HepG2 (cell line): Measurements from ENCODE around the gene SLC11A1. TPM values are rescaled to one million over a fixed set of nuclear protein-coding genes. Genes with fewer than 3 reads are reported as not detected.

Source experiments
- BCLAF1 ChIP-seq: fragments of 450-650 bp; IDR thresholded peaks from 2 replicates; pipeline ENCODE4 v1.6.1; 2017; ENCODE audit warnings: mild to moderate bottlenecking
- BRF2 ChIP-seq: sonication (generic); formaldehyde crosslinking; IDR thresholded peaks from 2 replicates; pipeline ENCODE4 v1.8.1; 2022; ENCODE audit warnings: mild to moderate bottlenecking, missing genetic modification reagents
- HNF4G ChIP-seq, 2 experiments: sonication (generic) in 1 of 2; formaldehyde crosslinking in 1 of 2; IDR thresholded peaks; 2 replicates each; pipeline versions ENCODE4 v1.4.0 to v1.6.1; 2011 to 2020; ENCODE audit warnings: borderline replicate concordance in 2 of 2, low read depth in 2 of 2, mild to moderate bottlenecking in 2 of 2, low read length in 1 of 2, missing genetic modification reagents in 1 of 2, moderate library complexity in 1 of 2
- NR1H2 ChIP-seq: sonication (generic); formaldehyde crosslinking; IDR thresholded peaks from 2 replicates; pipeline ENCODE4 v1.8.1; 2022; ENCODE audit warnings: low read depth, missing genetic modification reagents, borderline replicate concordance
- PAF1 ChIP-seq: IDR thresholded peaks from 2 replicates; pipeline ENCODE4 v1.6.1; 2016; ENCODE audit warnings: missing genetic modification reagents, missing compliant biosample characterization
- PTBP1 ChIP-seq: fragments of 200-400 bp; formaldehyde crosslinking; IDR thresholded peaks from 2 replicates; pipeline ENCODE4 v1.6.1; 2018; ENCODE audit warnings: low read length, low read depth; ENCODE audit not compliant: poor library complexity, severe bottlenecking
- RCOR2 ChIP-seq: IDR thresholded peaks from 2 replicates; pipeline ENCODE4 v1.6.1; 2016; ENCODE audit warnings: missing biosample characterization, missing genetic modification reagents
- TEF ChIP-seq: sonication (generic); formaldehyde crosslinking; IDR thresholded peaks from 2 replicates; pipeline ENCODE4 v1.5.0; 2020; ENCODE audit warnings: missing genetic modification reagents
- ZBTB44 ChIP-seq: sonication (generic); formaldehyde crosslinking; IDR thresholded peaks from 2 replicates; pipeline ENCODE4 v1.4.0; 2020; ENCODE audit warnings: missing genetic modification reagents
- ZFP41 ChIP-seq: sonication (generic); formaldehyde crosslinking; IDR thresholded peaks from 2 replicates; pipeline ENCODE4 v1.4.0; 2020; ENCODE audit warnings: mild to moderate bottlenecking, missing genetic modification reagents, borderline replicate concordance
- ZNF687 ChIP-seq: sonication (generic); formaldehyde crosslinking; IDR thresholded peaks from 2 replicates; pipeline ENCODE4 v1.5.1; 2020; ENCODE audit warnings: mild to moderate bottlenecking, missing genetic modification reagents, moderate library complexity
- ZNF780A ChIP-seq: sonication (generic); formaldehyde crosslinking; IDR thresholded peaks from 2 replicates; pipeline ENCODE4 v1.8.0; 2022; ENCODE audit warnings: mild to moderate bottlenecking, missing genetic modification reagents, moderate library complexity
- ZNF800 ChIP-seq: sonication (generic); formaldehyde crosslinking; IDR thresholded peaks from 2 replicates; pipeline ENCODE4 v1.4.0; 2020; ENCODE audit warnings: missing genetic modification reagents
- polyA plus RNA-seq, 8 experiments: library from polyadenylated mRNA; depleted of rRNA in 3 of 8; stranded (reverse) in 7 of 8; unstranded in 1 of 8; fragments of >200 nt; fragmentation: Illumina TruSeq in 4 of 8; extraction: Trizol in 4 of 8; gene quantifications; 2 replicates each; pipeline versions ENCODE4 v1.2.1 to v1.2.3, GENCODE V29; 2011 to 2016; ENCODE audit warnings: low read depth in 4 of 8, missing spikeins in 1 of 8, mixed read lengths in 1 of 8; ENCODE audit not compliant: insufficient read depth in 1 of 8
- total RNA-seq, 5 experiments: library from RNA; depleted of rRNA; stranded (reverse); fragments of >200 nt; fragmentation: Illumina TruSeq; extraction: Trizol; gene quantifications; 2 replicates each; pipeline ENCODE4 v1.2.3, GENCODE V29; 2016; ENCODE audit warnings: low read depth in 1 of 5

The SLC11A1 gene
- total and polyA plus RNA-seq, 2 of the 13 experiments (the other 11 are each of a cell fraction or from before 2014, with no cell fraction given), result 0.33 to 2.3 TPM

- TF ChIP-seq ZNF800 (CRISPR knock-in tag) (peak; percentile 86), ZNF780A (no peak; the same call in 1 of the 2 replicates), RCOR2 (CRISPR knock-in tag) (peak; percentile 98), HNF4G (IDR thresholded peaks at IDR 0.05; ENCODE audit: borderline replicate concordance, low read depth, low read length) (peak; percentile 100), HNF4G (CRISPR knock-in tag; IDR thresholded peaks at IDR 0.05; ENCODE audit: borderline replicate concordance, low read depth) (peak; percentile 99), ZNF687 (CRISPR knock-in tag) (peak; percentile 90), ZBTB44 (CRISPR knock-in tag) (no peak), NR1H2 (no peak), PTBP1 (no peak), BRF2 (CRISPR knock-in tag) (peak; percentile 93), PAF1 (CRISPR knock-in tag) (no peak), TEF (no peak), BCLAF1 (no peak), ZFP41 (CRISPR knock-in tag) (no peak)
These were observed 62.8 kb downstream of the SLC11A1 start (continued) for GRCh38 chr2:218444692-218445357.
